Uterus (tissue), 4 donors: ENCODE results near the gene SGMS1. TPM values are rescaled to one million over a fixed set of nuclear protein-coding genes. Genes with fewer than 3 reads are reported as not detected.

Source experiments
- DNase-seq, 2 donors: peaks; one replicate each; pipeline ENCODE4 v3.0.0-alpha.2; 2019 to 2020
- H3K27ac ChIP-seq, 2 donors: fragments of 200-600 bp; sonication (generic); 1 replicate in 1 of 2; 2 replicates in 1 of 2; pipeline ENCODE4 v1.5.1; 2016 to 2018
- H3K27me3 ChIP-seq, 2 donors: fragments of 200-600 bp; sonication (generic); one replicate each; pipeline ENCODE4 v1.5.1; 2018 to 2019; ENCODE audit warnings: control low read depth in 1 of 2
- H3K36me3 ChIP-seq, 2 donors: fragments of 200-600 bp; sonication (generic); one replicate each; pipeline ENCODE4 v1.5.1; 2019; ENCODE audit warnings: control low read depth in 1 of 2
- H3K4me1 ChIP-seq, 2 donors: fragments of 200-600 bp; sonication (generic); one replicate each; pipeline ENCODE4 v1.5.1; 2018 to 2019; ENCODE audit warnings: control low read depth in 1 of 2
- H3K4me3 ChIP-seq, 2 donors: fragments of 200-600 bp; sonication (generic); 1 replicate in 1 of 2; 2 replicates in 1 of 2; pipeline ENCODE4 v1.5.1; 2018 to 2019; ENCODE audit warnings: mild to moderate bottlenecking in 1 of 2
- H3K9me3 ChIP-seq, 2 donors: fragments of 200-600 bp; sonication (generic); one replicate each; pipeline ENCODE4 v1.5.1; 2019; ENCODE audit warnings: control low read depth in 1 of 2
- CTCF ChIP-seq, 4 experiments: fragments of 200-600 bp in 2 of 4; fragments of 450-650 bp in 2 of 4; sonication (generic) in 2 of 4; IDR thresholded peaks; one replicate each; pipeline ENCODE4 v1.5.1; 2016 to 2019; ENCODE audit warnings: antibody characterized with exemption in 4 of 4, mild to moderate bottlenecking in 2 of 4, moderate library complexity in 1 of 4
- POLR2A ChIP-seq, 2 donors: fragments of 450-650 bp; IDR thresholded peaks; one replicate each; pipeline ENCODE4 v1.6.1; 2016; ENCODE audit warnings: antibody characterized with exemption in 2 of 2, mild to moderate bottlenecking in 1 of 2, moderate library complexity in 1 of 2
- intact Hi-C: fragments of 100-400 bp; cut with DNase I; formaldehyde crosslinking; loops from one replicate; pipeline ENCODE4 v1.15.1; 2023; ENCODE audit warnings: low total_unique reads
- total RNA-seq, 4 donors: library from RNA; depleted of rRNA in 3 of 4; stranded (reverse); fragments of >200 nt in 3 of 4; gene quantifications; one replicate each; pipeline versions ENCODE4 v1.1.0 to v1.2.4, GENCODE V29; 2014 to 2023
- donor health status: DM: yes; HTN: yes; CAD: no.

Gene SGMS1
- total RNA-seq, 4 donors from 2014 or later: 38.0 to 102 (median 57.7) TPM

DNA sequence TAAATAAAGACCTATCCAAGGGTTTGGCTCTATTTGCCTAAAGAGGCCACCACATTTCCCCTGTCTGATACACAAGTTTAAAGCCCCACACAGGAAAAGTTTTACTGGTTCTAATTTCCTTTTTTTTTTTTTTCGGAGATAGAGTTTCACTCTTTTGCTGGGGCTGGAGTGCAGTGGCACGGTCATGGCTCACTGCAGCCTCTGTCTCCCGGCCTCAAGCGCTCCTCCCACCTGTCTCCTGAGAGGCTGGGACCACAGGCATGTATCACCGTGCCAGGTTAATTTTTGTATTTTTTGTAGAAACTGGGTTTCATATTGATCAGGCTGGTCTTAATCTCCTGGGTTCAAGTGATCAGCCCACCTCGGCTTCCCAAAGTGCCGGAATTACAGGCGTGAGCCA is 319.1 kb downstream of the SGMS1 start:
- intact Hi-C loops: no loop called here
- no peaks in the 10 kb centered on the region for H3K4me1 ChIP-seq

GRCh38 chr10:50299948-50300669 is 323.6 kb downstream of the SGMS1 start:
- DNase-seq: no peak
- intact Hi-C loops: no loop called here
- TF ChIP-seq CTCF (IDR thresholded peaks at IDR 0.05) (no peak), POLR2A (IDR thresholded peaks at IDR 0.05) (no peak)
- H3K36me3 ChIP-seq: no peaks in the 10 kb centered on the region
- H3K4me1 ChIP-seq: no peaks in the 10 kb centered on the region
- H3K27ac ChIP-seq: no peak overlapping the region
- H3K4me3 ChIP-seq: no peak overlapping the region
- H3K27me3 ChIP-seq: no peaks in the 10 kb centered on the region
- H3K9me3 ChIP-seq: no peaks in the 10 kb centered on the region

More for the DNA sequence above, 319.1 kb downstream of the SGMS1 start:
- TF ChIP-seq POLR2A (IDR thresholded peaks at IDR 0.05): no peak
- no peak for TF ChIP-seq CTCF (IDR thresholded peaks at IDR 0.05)
- no peak for DNase-seq
- Histone ChIP-seq H3K27ac (no peak overlapping the region), H3K9me3 (no peaks in the 10 kb centered on the region), H3K4me3 (no peak overlapping the region), H3K36me3 (no peaks in the 10 kb centered on the region), H3K27me3 (no peaks in the 10 kb centered on the region)

DNA sequence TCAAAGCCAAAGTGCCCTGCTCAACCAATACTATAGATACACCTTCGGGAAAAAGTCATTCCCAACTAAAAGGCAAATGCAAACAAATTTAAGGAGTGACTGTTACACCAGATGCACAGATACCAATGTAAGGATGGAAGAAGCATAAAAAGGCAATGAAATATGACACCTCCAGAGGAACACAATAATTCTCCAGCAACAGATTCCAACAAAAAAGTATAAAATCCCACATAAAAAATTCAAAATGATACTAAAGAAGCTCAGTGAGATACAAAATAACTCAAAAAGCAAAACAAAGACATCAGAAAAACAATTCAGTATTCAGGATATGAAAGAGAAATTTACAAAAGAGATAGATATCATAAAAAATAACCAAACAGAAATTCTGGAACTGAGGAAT is 328.4 kb downstream of the SGMS1 start:
- TF ChIP-seq POLR2A (IDR thresholded peaks at IDR 0.05) (no peak), CTCF (IDR thresholded peaks at IDR 0.05) (no peak)
- Histone ChIP-seq H3K4me1 (no peaks in the 10 kb centered on the region), H3K36me3 (no peaks in the 10 kb centered on the region), H3K27ac (no peak overlapping the region), H3K27me3 (no peaks in the 10 kb centered on the region), H3K9me3 (no peaks in the 10 kb centered on the region), H3K4me3 (no peak overlapping the region)
- intact Hi-C loops: no loop called here
- DNase-seq: no peak

- no peak overlapping the region for H3K27ac ChIP-seq
- no peaks in the 10 kb centered on the region for H3K4me1 ChIP-seq
- no peak overlapping the region for H3K4me3 ChIP-seq
- H3K27me3 ChIP-seq: no peaks in the 10 kb centered on the region
- intact Hi-C loops: no loop called here
- H3K9me3 ChIP-seq: no peaks in the 10 kb centered on the region
- no peaks in the 10 kb centered on the region for H3K36me3 ChIP-seq
- no peak for DNase-seq
- TF ChIP-seq POLR2A (IDR thresholded peaks at IDR 0.05): no peak
- TF ChIP-seq CTCF (IDR thresholded peaks at IDR 0.05): no peak
Observed at GRCh38 chr10:50294582-50294981, 329.2 kb downstream of the SGMS1 start.

GRCh38 chr10:50293513-50294313 is 330.0 kb downstream of the SGMS1 start:
- H3K4me3 ChIP-seq: no peak overlapping the region
- no peaks in the 10 kb centered on the region for H3K27me3 ChIP-seq
- H3K27ac ChIP-seq: no peak overlapping the region
- intact Hi-C loops: no loop called here
- no peak for DNase-seq
- H3K36me3 ChIP-seq: no peaks in the 10 kb centered on the region
- no peak for TF ChIP-seq CTCF (IDR thresholded peaks at IDR 0.05)
- H3K9me3 ChIP-seq: no peaks in the 10 kb centered on the region
- no peaks in the 10 kb centered on the region for H3K4me1 ChIP-seq
